B cell (primary cell): ENCODE results near the gene DDX59. TPM values are rescaled to one million over a fixed set of nuclear protein-coding genes. Genes with fewer than 3 reads are reported as not detected.

ENCODE experiments used
- ATAC-seq: fragments of 200-7000 bp; cut with Tn5 transposase; one replicate; pipeline ENCODE4 v1.10.0; 2021; ENCODE audit warnings: low read depth, mild to moderate bottlenecking, moderate number of reproducible peaks, moderate library complexity
- CTCF ChIA-PET: fragments of 350-600 bp; sonication (Branson Sonifier 250); formaldehyde crosslinking; loops from one replicate; lab custom pipeline; 2021; ENCODE audit warnings: antibody characterized with exemption, inconsistent platforms; lab: Charles Lee
- POLR2A ChIA-PET: fragments of 350-600 bp; sonication (Branson Sonifier 250); formaldehyde crosslinking; loops from one replicate; lab custom pipeline; 2021; ENCODE audit warnings: antibody characterized with exemption; lab: Charles Lee
- DNase-seq: peaks from one replicate; pipeline ENCODE4 v3.0.0; 2013
- H2AFZ ChIP-seq: 2 replicates; pipeline ENCODE4 v1.6.1; 2012; ENCODE audit warnings: mild to moderate bottlenecking, low read depth, low read length; ENCODE audit not compliant: insufficient read depth, poor library complexity, severe bottlenecking
- H3K27ac ChIP-seq, 2 donors: 1 replicate in 1 of 2; 2 replicates in 1 of 2; pipeline ENCODE4 v1.5.1; 2012 to 2013; ENCODE audit warnings: low read length in 2 of 2, mild to moderate bottlenecking in 2 of 2, moderate library complexity in 1 of 2
- H3K27me3 ChIP-seq, 4 experiments: fragments of 200-600 bp in 1 of 4; sonication (generic) in 1 of 4; replicated peaks in 1 of 4; 1 replicate in 2 of 4; 2 replicates in 2 of 4; pipeline versions ENCODE4 v1.6.1 to v1.7.0; 2013 to 2016; ENCODE audit warnings: low read length in 3 of 4, mild to moderate bottlenecking in 2 of 4, mixed read lengths in 1 of 4, moderate library complexity in 1 of 4; ENCODE audit not compliant: insufficient read depth in 4 of 4, control insufficient read depth in 3 of 4; ENCODE audit errors: control extremely low read depth in 1 of 4
- H3K36me3 ChIP-seq, 2 experiments: replicated peaks in 1 of 2; 1 replicate in 1 of 2; 2 replicates in 1 of 2; pipeline versions ENCODE4 v1.6.1 to v1.7.1; 2013; ENCODE audit warnings: low read length in 1 of 2; ENCODE audit not compliant: insufficient read depth in 2 of 2, control insufficient read depth in 1 of 2; ENCODE audit errors: control extremely low read depth in 1 of 2, extremely low read depth in 1 of 2
- H3K4me1 ChIP-seq, 2 donors: fragments of 200-600 bp in 1 of 2; sonication (generic) in 1 of 2; 1 replicate in 1 of 2; 2 replicates in 1 of 2; pipeline versions ENCODE4 v1.5.1 to v1.6.1; 2013 to 2017; ENCODE audit warnings: low read length in 2 of 2; ENCODE audit not compliant: control insufficient read depth in 2 of 2, insufficient read depth in 2 of 2
- H3K4me2 ChIP-seq: replicated peaks from 2 replicates; pipeline ENCODE3; 2012; ENCODE audit warnings: mild to moderate bottlenecking, low read depth, low read length; ENCODE audit not compliant: poor library complexity, severe bottlenecking
- H3K4me3 ChIP-seq, 5 experiments: fragments of 200-600 bp in 1 of 5; sonication (generic) in 1 of 5; 1 replicate in 3 of 5; 2 replicates in 2 of 5; pipeline versions ENCODE4 v1.5.1 to v1.7.0; 2011 to 2016; ENCODE audit warnings: low read length in 4 of 5, mild to moderate bottlenecking in 4 of 5, low read depth in 2 of 5, control low read depth in 1 of 5, moderate library complexity in 1 of 5; ENCODE audit not compliant: insufficient read depth in 1 of 5; ENCODE audit errors: control extremely low read depth in 1 of 5, extremely low read depth in 1 of 5
- H3K79me2 ChIP-seq: fragments of 200-600 bp; sonication (generic); one replicate; pipeline ENCODE4 v1.6.0; 2016; ENCODE audit warnings: low read length; ENCODE audit not compliant: control insufficient read depth, insufficient read depth
- H3K9ac ChIP-seq: fragments of 200-600 bp; sonication (generic); 2 replicates; pipeline ENCODE4 v1.6.1; 2017; ENCODE audit warnings: mild to moderate bottlenecking, low read length, moderate library complexity
- H3K9me3 ChIP-seq, 3 donors: one replicate each; pipeline versions ENCODE4 v1.6.1 to v1.7.1; 2013; ENCODE audit warnings: low read length in 2 of 3; ENCODE audit not compliant: control insufficient read depth in 2 of 3, insufficient read depth in 1 of 3; ENCODE audit errors: control extremely low read depth in 1 of 3
- H4K20me1 ChIP-seq: 2 replicates; pipeline ENCODE4 v1.6.0; 2012; ENCODE audit warnings: mild to moderate bottlenecking, low read length; ENCODE audit not compliant: insufficient read depth, control insufficient read depth, poor library complexity, severe bottlenecking
- H3K27ac Mint-ChIP-seq: one replicate; pipeline ENCODE4 v1.8.0; 2021; ENCODE audit warnings: mixed read lengths
- H3K27me3 Mint-ChIP-seq: one replicate; pipeline ENCODE4 v1.8.0; 2021; ENCODE audit warnings: mixed read lengths
- H3K4me1 Mint-ChIP-seq: one replicate; pipeline ENCODE4 v1.8.0; 2021; ENCODE audit warnings: mixed read lengths
- H3K4me3 Mint-ChIP-seq: one replicate; pipeline ENCODE4 v1.8.0; 2021; ENCODE audit warnings: mixed read lengths
- H3K9me3 Mint-ChIP-seq: one replicate; pipeline ENCODE4 v1.8.0; 2022; ENCODE audit warnings: mixed read lengths; ENCODE audit not compliant: insufficient read depth
- CTCF ChIP-seq: fragments of 200-600 bp; IDR thresholded peaks from one replicate; pipeline ENCODE4 v1.8.0; 2022; ENCODE audit warnings: antibody characterized with exemption, mild to moderate bottlenecking
- EZH2 ChIP-seq: IDR thresholded peaks from 2 replicates; pipeline ENCODE4 v1.6.1; 2012; ENCODE audit warnings: borderline replicate concordance, low read depth, mild to moderate bottlenecking, moderate library complexity, low read length; ENCODE audit not compliant: insufficient read depth, poor library complexity, severe bottlenecking
- WGBS: methylation state at CpG from one replicate; pipeline ENCODE4 v1.1.5; 2013; ENCODE audit warnings: missing lambda C conversion rate; ENCODE audit not compliant: insufficient coverage; 5-methylcytosine and 5-hydroxymethylcytosine counted together
- intact Hi-C: fragments of 100-400 bp; cut with micrococcal nuclease; formaldehyde crosslinking; loops from one replicate; pipeline ENCODE4 v1.10.0; 2022
- polyA plus RNA-seq: library from polyadenylated mRNA; depleted of rRNA; stranded (reverse); fragments of >200 nt; gene quantifications from 2 replicates; pipeline ENCODE4 v1.2.3, GENCODE V29; 2012
- total RNA-seq, 2 donors: library from RNA; stranded (reverse); fragments of 120-200 nt in 1 of 2; gene quantifications; 1 replicate in 1 of 2; 2 replicates in 1 of 2; pipeline versions ENCODE4 v1.2.3 to v1.2.4, GENCODE V29; 2013 to 2022

The DDX59 gene
- total and polyA plus RNA-seq, 2 donors (not counting 1 experiment from before 2014, with no cell fraction given): 20.2 to 41.9 TPM

DNA sequence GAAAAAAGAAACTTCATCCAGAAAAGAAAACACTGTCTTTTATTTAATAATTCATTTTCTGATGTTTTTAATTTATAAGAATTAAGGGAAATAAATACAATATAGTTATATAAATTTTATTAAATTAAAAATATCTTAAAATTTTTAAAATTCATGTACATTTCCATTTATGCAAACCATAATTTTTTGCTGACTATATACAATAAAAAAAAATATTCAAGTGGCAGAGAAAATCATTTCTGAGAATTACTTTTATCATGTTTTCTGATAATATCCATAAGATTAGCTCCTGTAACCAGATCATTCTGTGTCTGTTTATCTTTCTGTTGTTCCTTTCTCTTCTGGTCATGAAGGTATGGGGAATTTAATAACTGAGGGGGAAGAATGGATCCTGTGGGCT is 25.7 kb downstream of the DDX59 start:
- ChIA-PET POLR2A (no interaction called here), CTCF (no interaction called here)
- peaks cover 3 to 27% of the 10 kb centered on the region in 2 experiments for H3K36me3 ChIP-seq
- Mint-ChIP-seq H3K9me3 (no peaks in the 10 kb centered on the region), H3K4me1 (peaks cover 8% of the 10 kb centered on the region), H3K27ac (no peak overlapping the region), H3K27me3 (no peaks in the 10 kb centered on the region), H3K4me3 (no peak overlapping the region)
- no peaks in the 10 kb centered on the region for H4K20me1 ChIP-seq
- no peaks in the 10 kb centered on the region for H3K9me3 ChIP-seq
- intact Hi-C loops: no loop called here
- TF ChIP-seq CTCF: no peak
- no peak for TF ChIP-seq EZH2
- DNase-seq (no peak), ATAC-seq (no peak)
- no peaks in the 10 kb centered on the region for H3K27me3 ChIP-seq
- H2AFZ ChIP-seq: no peak overlapping the region
- H3K4me2 ChIP-seq: no peak overlapping the region
- H3K79me2 ChIP-seq: no peaks in the 10 kb centered on the region
- H3K4me3 ChIP-seq: no peak overlapping the region
- no peak overlapping the region for H3K27ac ChIP-seq
- no peak overlapping the region for H3K9ac ChIP-seq
- H3K4me1 ChIP-seq: no peaks in the 10 kb centered on the region

DNA sequence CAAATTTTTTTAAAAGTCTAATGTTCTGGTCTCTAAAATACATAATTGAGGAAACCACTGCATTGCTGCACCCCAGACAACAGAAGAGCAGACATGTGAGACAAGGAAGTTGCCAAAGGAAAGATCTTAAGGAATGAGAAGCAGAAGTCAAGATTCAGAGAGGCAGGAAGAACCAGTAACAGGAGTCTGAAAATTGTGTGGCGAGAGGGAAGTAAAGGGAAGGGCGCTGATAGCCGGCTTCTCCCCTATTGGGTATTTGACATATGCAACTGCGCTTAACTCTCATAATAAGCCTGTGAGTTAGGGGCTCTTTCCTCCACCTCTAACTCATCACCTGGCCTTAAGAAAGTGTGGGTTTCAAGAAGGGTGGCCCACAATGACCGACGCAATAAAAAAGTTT is 27.2 kb downstream of the DDX59 start:
- Histone ChIP-seq H4K20me1 (no peaks in the 10 kb centered on the region), H3K4me2 (no peak overlapping the region), H2AFZ (no peak overlapping the region), H3K9me3 (no peaks in the 10 kb centered on the region), H3K27me3 (no peaks in the 10 kb centered on the region), H3K79me2 (no peaks in the 10 kb centered on the region), H3K27ac (no peak overlapping the region), H3K36me3 (peaks cover 3 to 15% of the 10 kb centered on the region in 2 experiments), H3K4me1 (no peaks in the 10 kb centered on the region), H3K9ac (no peak overlapping the region), H3K4me3 (no peak overlapping the region)
- DNase-seq (no peak), ATAC-seq (no peak)
- ChIA-PET CTCF (no interaction called here), POLR2A (no interaction called here)
- WGBS: no CpG with 5 or more reads among the region's 6 CpGs
- H3K27ac Mint-ChIP-seq: no peak overlapping the region
- H3K4me3 Mint-ChIP-seq: no peak overlapping the region
- H3K4me1 Mint-ChIP-seq: peaks cover 8% of the 10 kb centered on the region
- intact Hi-C loops: no loop called here
- no peaks in the 10 kb centered on the region for H3K27me3 Mint-ChIP-seq
- no peaks in the 10 kb centered on the region for H3K9me3 Mint-ChIP-seq
- TF ChIP-seq CTCF (no peak), EZH2 (no peak)
